NCI-H774 (cell line): ENCODE measurements around the gene PPP1R1B.

Experiments
- DNase-seq: peaks from one replicate; lab custom pipeline; 2025; lab: John Stamatoyannopoulos, UW

PPP1R1B gene

DNA sequence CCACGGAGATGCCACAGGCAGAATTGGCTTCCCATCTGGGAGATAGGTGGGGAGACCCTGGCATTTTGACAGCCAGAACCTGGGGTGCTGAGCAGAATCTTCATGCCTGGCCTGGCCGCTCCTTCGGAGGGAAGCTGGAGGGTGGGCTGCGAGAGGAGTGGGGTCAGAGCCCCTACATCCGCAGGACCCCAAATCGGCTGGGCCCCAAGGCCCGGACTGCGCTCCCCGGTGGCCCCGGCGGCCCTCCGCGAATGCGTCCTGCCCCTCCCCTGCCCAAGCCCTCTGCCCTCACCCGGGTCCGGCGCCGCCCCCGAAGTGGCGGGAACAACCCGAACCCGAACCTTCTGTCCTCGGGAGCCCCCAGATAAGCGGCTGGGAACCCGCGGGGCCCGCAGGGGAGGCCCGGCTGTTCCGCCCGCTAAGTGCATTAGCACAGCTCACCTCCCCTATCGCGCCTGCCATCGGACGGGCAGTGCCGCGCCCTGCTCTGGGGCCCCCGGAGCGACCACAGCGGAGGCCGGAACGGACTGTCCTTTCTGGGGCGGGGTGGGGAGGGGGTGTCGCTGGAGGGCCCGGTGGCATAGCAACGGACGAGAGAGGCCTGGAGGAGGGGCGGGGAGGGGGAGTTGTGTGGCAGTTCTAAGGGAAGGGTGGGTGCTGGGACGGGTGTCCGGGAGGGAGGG, 40.7 kb downstream of the PPP1R1B start:
- DNase-seq = no peak

DNA sequence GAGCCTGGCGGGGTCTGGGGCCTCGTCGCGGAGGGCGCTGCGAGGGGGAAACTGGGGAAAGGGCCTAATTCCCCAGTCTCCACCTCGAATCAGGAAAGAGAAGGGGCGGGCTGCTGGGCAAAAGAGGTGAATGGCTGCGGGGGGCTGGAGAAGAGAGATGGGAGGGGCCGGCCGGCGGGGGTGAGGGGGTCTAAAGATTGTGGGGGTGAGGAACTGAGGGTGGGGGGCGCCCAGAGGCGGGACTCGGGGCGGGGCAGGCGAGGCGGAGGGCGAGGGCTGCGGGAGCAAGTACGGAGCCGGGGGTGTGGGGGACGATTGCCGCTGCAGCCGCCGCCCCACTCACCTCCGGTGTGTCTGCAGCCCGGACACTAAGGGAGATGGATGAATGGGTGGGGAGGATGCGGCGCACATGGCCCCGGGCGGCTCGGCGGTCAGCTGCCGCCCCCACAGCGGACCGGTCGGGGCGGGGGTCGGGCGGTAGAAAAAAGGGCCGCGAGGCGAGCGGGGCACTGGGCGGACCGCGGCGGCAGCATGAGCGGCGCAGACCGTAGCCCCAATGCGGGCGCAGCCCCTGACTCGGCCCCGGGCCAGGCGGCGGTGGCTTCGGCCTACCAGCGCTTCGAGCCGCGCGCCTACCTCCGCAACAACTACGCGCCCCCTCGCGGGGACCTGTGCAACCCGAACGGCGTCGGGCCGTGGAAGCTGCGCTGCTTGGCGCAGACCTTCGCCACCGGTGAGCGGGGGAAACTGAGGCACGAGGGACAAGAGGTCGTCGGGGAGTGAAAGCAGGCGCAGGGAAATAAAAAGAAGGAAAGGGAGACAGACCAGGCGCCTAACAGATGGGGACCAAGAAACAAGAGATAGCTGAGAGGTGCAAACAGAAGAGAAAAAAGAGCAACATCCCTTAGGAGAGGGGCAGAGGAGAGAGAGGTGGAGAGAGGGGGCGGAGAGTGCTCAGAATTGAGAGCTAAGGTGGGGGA, 41.5 kb downstream of the PPP1R1B start, which contains the start of gene PNMT:
Gene PNMT (plus strand): TSS at position 509 of the 980 bp plus-strand sequence. CDS start 23 bp downstream, at position 532.
- DNase-seq = peak; percentile 58

DNA sequence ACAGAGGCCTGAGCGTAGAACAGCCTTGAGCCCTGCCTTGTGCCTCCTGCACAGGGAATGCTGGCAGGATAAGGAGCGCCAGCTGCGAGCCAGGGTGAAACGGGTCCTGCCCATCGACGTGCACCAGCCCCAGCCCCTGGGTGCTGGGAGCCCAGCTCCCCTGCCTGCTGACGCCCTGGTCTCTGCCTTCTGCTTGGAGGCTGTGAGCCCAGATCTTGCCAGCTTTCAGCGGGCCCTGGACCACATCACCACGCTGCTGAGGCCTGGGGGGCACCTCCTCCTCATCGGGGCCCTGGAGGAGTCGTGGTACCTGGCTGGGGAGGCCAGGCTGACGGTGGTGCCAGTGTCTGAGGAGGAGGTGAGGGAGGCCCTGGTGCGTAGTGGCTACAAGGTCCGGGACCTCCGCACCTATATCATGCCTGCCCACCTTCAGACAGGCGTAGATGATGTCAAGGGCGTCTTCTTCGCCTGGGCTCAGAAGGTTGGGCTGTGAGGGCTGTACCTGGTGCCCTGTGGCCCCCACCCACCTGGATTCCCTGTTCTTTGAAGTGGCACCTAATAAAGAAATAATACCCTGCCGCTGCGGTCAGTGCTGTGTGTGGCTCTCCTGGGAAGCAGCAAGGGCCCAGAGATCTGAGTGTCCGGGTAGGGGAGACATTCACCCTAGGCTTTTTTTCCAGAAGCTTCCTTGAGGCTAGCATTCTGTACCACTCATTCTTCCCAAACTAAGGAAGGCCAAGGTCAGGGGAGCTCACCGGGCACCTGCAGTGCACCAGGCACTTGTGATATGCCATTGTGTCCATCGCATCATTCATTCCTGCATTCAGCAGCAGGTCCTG, 43.4 kb downstream of the PPP1R1B start:
- no peak for DNase-seq

DNA sequence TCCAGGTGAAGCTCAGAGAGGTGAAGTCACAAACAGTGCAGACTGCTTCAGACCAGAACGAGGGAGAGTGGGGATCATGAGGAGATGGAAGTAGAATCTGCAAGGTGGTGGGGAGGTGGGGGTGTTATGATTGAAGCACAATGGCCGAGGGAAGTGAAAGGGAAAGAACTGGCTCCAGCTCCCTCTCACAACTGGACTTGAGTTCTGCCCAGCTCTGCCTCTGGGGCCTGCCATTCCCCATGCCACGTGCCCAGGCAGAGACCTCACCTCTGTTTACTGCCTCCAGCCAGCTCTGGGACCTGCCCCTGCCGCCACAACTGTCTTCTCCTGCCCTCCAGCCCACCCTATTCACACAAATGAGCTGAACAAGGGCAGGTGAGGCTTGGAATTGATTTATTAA, 44.0 kb downstream of the PPP1R1B start:
- DNase-seq = no peak

DNA sequence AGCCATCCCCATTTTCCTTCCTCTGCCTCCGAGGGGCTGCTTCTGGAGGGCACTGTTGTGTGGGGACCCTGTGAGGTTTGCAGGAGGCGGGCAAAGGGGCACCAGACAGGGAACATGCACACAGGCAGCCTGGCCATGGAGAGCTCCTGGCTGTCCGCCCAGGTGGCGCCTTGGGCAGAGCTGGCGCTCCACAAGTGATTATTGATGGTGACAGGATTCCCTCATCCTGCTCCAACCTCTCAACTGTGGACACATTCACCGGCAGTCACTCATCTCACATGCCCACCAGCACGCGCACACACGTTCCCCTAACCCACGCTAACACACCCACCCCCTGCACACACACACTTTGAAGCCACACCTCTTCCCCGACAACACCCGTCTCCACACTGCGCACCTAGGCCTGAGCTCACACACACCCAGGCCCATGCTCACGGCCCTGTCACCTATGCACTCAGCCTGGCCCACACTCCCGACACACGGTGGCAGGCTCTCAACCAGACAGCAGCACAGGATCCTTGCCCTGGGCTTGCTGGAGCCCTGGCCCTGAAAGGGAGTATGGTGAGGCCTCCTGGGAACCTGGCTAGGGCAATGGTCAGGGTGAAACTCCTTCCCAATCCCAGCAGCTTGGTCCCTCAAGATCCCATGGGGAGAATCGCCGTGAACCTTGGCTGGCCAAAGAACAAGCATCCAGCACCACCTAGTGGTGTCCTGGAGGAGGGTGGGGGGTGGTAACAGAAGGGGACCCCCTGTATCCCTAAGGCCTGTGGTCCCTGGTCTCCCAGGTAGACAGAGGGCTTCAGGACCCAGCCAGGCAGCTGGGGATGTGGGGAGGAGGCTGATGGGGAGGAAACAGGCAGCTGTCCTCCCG, 45.1 kb downstream of the PPP1R1B start:
- DNase-seq = no peak

DNA sequence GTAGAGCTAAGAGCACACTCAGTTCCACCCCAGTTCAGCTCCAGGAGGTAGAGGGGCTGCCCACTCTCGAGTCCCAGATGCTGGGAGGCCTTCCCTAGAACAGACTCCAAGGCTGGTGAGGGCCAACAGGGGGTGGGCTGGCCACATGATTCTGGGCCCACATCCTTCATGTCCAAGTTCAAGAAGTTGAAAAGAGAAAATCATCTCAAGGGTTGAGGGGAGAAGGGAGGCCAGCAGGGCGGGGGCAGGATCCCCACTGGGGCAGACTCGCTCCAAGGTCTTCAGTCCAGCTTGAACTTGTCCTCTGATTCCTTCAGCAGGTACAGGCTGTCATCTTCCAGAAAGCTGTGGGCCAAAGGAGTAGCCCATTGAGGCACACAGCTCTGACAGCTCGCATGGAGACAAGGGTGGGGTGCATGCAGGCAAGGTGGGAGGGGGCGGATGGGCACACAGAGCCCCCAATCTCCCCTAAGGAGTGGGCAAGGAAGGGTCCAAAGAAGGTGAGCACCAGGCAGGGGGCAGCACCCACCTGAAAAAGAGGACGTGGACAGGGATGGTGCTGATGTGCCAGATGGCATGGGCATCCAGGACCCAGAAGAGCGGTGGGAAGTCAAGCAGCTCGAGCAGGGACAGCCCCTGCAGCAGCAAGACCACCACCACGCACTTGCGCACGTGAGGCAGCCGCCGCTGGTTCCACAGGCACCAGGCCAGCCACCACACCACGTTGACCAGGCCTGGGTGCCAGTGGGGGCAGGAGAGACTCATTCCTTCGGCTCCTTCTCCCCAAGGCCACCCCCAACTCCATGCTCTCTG, 46.0 kb downstream of the PPP1R1B start:
- DNase-seq = no peak

DNA sequence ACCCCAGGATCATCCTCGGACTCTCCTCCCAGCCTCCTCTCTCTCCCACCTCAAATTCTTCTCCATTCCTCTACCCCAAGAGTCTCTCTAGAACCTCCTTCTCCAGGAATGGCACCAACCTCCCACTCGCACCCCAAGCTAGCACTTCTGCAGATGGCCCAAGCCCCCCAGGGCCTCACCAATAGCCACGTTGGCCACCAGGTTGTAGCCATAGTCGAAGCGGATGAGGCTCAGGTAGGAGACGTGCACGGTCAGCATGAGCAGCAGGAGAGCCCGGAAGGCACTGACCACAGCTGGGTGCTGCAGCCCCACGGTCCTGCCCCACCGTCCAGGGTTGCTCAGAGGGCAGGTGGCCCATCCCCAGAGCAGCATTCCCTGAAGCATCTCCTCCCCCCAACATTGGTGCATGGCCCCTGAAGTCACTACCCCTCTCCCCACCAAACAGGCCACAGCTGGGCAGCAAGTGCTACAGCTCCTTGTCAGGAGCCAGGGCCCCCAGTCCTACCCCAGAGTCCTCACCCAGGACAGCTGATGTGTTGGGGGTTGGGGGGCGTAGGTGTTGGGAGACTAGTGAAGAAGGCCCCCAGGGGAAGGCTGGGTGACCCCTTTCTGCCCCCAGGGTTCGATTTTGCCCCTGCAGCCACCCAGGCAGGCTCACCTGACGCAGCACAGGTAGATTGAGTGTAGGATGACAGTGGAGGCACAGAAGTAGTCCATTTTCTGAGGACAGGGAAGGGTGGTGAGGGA, 46.8 kb downstream of the PPP1R1B start:
- DNase-seq = no peak

DNA sequence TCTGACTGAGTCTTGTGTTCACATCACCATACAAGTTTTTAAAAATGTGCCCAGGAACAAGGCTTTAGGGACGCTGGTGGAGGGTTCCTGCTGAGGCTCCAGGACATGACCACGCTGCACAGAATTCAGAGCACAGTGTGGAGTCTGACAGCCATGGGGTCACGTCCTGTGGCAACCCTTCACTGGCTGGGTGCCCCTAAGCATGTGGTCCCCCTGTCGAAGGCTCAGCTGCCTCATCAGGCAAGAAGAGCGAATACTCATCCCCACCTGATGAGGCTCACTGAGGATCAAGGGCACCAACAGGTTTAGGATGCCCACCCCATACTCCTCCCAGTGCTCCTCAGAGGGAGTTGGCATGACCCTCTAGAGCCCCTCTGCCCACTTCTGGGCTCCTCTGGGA, 47.4 kb downstream of the PPP1R1B start:
- DNase-seq = no peak

DNA sequence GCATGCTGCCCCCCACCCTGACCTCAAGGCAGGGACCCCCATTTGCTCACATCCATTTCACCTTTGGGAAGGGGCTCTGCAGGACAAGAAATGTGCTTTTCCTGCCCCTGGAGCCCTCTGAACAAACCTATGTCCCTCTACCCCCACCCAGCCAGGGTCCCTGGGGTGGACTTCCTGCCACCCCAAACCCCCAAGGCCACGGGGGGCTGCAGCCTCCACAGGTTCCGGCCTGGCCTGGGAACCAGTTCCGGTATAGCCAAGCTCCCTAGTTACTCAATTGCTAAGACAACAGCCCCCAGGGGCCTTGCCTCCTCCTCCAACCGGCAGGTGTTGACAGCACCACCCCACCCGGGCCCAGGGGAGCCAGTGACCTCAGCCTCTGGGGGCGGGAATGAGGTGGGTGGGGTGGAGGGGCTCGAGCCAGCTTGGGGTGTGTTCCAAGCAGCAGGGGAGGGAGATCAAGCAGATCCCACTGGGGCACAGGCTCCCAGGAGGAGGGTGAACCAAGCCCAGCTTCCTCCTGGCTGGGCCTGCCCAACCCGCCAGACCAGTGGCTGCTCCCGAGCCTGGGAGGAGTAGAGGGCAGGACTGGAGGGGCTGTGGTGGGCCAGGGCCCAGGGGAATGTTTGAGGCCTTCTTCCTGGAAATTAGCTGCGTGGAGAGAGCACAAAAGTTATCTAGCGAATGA, 48.1 kb downstream of the PPP1R1B start:
- no peak for DNase-seq

DNA sequence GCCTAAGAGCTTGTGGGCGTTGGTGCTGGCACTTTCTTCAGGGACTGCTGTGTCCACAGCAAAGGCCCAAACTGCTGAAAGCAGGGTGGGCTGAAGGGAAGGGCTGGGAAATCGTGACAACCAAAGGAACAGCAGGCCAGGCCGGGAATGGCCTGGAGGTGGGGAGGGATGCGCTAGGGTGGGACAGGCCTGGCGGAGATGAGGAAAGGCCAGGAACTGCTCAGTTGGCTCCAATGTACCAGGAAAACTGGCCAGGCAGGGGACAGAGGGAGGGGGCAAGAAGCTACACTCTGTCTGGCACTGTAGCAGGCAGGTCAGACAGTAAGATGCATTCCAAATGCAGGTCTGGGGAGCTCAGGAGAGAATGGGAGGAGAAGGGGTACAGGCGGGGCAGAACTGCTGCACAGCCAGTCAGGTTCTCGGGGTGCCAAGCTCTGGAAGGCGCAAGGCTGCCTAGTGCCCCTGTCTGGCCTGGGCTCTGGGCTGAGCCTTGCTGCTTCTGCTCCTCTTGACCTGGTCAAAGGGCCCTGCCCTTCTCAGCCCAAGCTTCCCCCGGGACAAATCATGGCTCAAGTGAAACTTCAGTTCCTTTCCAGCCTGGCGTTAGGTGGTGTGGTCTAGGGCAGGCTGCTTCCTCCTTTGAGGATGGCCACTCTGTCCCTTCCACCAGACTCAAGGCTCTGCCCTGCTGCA, 48.8 kb downstream of the PPP1R1B start:
- no peak for DNase-seq

DNA sequence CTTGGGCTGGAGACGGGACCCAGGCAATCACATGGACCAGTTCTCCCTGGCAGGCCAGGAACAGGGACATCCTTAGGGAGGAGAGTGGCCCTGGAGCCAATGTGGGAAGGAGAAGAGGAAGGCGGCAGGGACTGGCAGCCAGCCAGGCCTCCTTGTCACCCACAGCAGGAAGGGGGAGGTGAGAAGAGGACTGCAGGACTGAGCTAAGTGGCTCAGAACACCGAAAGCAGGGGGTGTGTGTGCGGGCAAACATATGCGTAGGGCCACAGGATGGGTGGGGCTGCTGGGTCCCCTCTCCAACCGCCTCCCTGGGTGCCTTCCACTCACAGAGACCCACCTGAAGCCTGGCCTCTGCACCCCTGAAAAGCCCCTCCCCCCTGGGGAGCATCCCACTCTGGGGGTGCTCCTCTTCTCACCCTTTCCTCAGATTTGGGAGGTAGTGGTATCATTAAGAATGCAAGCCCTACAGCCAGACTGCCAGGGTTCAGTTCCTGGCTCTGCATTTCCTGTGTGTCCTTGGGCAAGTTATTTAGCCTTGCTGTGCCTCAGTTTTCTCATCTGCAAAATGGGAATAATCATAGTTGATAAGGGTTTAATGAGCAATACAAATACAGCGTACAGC, 49.6 kb downstream of the PPP1R1B start:
- DNase-seq = no peak

DNA sequence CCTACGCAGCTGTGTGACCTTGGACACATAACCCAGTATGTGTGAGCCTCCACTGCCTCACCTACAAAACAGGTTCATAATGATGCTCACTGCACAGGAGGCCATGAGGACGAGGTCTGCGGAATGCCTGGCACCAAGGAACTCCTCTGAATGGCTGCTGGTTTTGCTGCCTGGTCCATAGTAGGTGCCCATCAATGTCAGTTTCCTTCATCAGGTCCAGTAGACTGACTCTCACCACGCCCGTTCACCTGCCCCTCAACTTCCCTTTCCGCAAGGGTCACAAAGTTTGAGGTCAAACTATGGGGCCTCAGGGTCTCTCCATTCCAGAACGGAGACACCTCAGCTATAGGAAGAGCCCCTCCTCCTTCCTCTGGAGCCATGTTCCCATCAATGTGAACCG, 50.3 kb downstream of the PPP1R1B start:
- DNase-seq = no peak

DNA sequence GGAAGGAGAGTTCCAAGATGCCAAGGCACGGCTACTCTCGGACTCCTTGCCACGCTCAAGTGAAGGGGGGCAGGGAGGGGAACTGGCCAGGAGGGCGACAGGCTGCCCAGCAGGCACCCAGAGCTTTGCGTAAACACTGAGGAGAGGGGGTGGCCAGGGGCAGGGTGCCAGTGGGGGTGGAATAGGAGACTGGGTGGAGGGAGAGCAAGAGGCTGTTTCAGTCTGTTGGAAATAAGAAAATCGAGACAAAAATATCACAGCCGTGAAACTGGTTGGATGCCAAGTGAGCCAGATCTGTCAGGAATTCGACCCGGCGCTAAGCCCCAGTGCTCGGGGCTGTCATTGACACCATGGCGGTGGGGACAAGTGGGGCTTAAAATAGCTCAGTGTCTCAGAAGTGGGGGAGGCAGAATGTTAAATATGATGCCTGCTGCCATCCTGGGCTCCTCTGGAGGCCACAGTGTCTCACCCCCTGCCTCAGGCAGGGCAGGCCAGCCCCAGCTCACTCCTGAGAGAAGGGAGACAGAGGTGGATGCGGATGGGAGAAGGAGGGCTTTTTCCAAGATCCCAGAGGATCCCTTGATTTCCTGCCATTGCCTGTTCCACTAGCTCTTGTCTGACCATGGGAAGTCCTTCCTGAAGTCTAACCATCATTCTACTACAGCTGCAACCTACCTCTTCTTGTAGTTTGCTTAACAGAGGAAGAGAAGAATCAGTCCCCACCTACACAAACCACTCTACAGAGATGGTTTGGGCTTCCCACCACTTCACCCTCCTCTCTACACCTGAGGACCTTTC, 51.0 kb downstream of the PPP1R1B start:
- DNase-seq = no peak

DNA sequence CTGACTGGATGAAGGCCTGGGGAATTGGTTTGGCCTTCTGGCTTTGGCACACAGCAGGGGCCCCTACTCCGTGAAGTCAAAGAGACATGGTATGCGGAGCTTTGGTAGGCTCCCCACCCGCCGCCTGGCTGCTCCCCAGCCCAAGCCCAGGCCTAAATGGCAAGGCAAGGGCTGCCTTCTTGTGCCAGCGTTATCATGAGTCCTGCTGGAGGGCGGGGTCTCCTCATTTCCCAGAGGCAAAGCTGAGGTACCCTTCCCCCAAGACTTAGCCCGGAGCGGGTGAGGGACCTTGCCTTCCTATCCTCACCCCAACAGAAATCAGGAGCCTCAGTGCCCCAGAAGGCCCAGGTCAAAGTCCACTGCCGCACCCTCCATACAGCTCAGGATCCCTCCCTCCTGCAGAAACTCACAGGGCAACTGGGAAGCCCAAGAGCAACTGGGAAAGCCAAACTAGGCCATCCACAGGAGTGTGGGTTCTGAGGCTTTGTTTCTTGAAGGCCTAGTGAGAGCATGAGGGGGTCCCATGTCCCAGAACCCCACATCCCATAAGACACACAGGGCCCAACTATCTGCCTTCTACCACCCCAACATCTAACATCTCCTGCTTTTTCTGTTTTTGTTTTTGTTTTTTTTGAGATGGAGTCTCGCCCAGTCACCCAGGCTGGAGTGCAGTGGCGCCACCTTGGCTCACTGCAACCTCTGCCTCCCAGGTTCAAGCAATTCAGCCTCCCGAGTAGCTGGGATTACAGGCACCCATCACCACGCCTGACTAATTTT, 51.8 kb downstream of the PPP1R1B start:
- DNase-seq = no peak

DNA sequence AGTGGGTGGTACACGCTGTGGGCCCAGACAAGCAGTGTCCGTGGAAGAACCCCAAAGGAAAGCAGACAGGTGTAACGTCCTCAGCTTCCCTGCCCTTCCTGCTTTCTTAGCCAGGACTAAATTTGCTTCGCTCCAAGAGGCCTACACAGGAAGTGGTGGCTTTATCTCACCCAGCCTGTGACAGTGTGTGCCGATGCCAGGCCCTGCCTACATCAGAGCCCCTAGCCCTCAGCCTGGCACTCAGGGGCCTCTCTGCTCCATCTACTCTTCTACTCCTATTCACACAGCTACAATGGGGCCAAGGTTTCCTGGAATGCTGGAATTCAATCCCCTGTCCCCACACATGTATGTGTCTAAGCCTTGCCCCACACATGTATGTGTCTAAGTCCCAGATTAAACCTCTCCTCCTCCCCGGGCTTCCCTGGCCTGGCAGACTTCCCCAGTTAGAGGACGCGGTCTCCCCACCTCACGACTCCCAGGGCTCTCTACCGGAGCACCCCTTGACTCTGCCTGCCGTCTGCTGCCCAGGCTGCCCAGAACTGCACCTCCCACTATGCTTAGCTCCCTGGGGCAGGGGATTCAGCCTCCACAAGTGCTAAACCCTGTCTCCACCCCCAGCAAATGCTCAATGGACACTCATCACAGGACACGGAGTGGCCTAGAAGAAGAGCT, 52.9 kb downstream of the PPP1R1B start:
- no peak for DNase-seq
